Stimulated activated CD8-positive, alpha-beta memory T cell treated with anti-CD3 and anti-CD28 coated beads, Interleukin-12 subunit alpha, Interleukin-12 subunit beta, amount 100 ng/mL, for 1 hour (primary cell): ENCODE results near the gene COPS2.
"Not testable (repeated sequence)": the region's sequence is repeated elsewhere in the genome, so short reads cannot be mapped to it uniquely, and the experiment has no call there.

Experiments
- DNase-seq: peaks from one replicate; pipeline ENCODE4 v3.0.0-alpha.2; 2020; ENCODE audit warnings: low read depth

Gene COPS2

GRCh38 chr15:49103002-49103401 lies 52.4 kb downstream of the COPS2 start:
- DNase-seq: no peak

- DNase-seq: no peak
Measured at GRCh38 chr15:49101536-49101935, 53.9 kb downstream of the COPS2 start.

DNA sequence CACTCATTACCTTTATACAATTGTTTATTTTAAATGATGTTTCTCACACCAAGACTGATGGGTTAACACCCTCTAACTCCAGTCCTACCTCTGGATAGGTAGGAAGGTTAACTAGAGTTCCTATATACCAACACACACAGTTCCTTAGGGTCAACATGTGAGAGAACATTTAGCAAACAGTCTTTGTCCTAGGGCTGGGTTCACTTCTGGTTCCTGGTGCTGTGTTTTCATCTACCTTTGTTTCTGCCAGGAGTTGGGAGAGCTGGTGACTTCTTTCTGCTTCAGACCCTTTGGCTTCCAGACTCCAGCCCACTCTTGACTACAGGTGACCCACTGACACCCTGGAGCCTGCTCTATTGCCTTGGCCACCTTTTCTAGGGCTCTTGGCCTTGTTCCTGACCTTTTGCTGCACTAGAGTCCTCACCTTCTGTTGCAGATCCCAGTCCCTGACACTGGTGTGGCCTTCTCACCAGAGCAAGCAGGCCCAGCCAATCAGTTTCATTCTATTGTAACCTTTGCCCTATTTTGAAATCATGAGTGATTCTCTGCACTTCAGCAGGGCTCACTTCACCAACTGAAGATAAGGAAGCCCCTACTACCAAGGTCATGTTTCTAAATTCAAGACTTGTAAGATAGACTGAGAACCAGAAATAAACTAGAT lies 59.2 kb downstream of the COPS2 start:
- DNase-seq: no peak

- no peak for DNase-seq
Measured at GRCh38 chr15:49094923-49095322, 60.5 kb downstream of the COPS2 start.

DNA sequence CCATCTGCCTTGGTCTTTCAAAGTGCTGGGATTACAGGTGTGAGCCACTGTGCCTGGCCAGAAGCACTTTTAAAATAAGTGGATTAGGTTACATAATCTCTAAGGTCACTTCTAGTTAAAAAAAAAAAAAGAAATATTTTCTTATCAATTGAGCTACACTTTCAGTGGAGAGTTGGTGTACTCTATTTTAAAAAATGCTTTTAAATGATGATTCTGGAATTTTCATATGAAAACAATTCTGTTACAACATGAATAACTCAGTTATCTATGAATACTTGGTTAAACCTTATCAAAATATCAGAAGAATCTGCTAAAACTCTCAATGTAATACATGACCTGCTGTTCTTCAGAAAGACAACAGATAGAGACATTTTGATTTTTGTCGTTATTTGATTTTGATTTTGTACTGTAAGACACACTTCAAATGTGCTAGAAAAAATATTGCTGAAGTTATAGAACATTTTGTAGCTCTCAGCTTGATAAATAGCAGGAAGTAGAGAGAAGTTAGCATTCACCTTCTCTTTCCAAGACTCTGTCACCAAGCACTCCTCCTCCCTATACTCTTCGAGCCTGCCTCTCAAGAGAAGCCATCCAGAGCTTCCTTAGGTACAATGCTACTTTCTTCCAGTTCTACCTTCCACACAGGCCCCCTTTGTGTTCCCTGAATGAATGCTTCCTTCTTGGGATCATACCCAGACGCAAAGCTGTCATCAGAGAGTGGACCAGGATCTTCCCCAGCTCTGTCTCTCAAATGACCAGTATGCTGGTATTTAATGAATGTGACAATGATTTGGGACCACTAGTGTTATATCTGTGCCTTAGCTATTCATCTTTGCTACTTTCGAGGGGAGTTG lies 61.9 kb downstream of the COPS2 start:
- DNase-seq: no peak

DNA sequence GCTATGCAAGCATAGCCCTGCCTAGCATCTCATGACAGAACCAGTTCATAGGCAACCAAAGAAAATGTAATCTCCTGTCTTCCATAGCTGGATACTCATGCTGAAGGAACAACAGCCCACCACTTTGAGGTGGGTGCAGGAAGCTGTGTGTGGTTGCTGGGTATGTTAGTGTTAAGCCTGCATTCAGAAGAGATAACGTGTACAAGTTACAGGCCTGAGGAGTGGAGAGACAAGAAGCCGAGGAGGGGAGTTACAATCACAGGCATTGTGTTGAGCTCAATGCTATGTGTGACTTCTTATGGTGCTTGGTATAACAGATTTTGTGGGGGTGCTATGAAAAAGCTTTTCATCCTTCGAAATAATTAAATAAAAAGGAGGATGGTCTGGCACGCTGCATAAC lies 66.4 kb downstream of the COPS2 start:
- DNase-seq: no peak

- DNase-seq: no peak
Measured at GRCh38 chr15:49085696-49086459, 69.5 kb downstream of the COPS2 start.

GRCh38 chr15:49084285-49084570 lies 71.2 kb downstream of the COPS2 start:
- DNase-seq: no peak

- no peak for DNase-seq
Measured at GRCh38 chr15:49083401-49084284, 71.8 kb downstream of the COPS2 start.

- no peak for DNase-seq
Measured at GRCh38 chr15:49082960-49083359, 72.4 kb downstream of the COPS2 start.

GRCh38 chr15:49079340-49080039 lies 75.9 kb downstream of the COPS2 start:
- no peak for DNase-seq

- no peak for DNase-seq
Measured at GRCh38 chr15:49075881-49076280, 79.5 kb downstream of the COPS2 start.

DNA sequence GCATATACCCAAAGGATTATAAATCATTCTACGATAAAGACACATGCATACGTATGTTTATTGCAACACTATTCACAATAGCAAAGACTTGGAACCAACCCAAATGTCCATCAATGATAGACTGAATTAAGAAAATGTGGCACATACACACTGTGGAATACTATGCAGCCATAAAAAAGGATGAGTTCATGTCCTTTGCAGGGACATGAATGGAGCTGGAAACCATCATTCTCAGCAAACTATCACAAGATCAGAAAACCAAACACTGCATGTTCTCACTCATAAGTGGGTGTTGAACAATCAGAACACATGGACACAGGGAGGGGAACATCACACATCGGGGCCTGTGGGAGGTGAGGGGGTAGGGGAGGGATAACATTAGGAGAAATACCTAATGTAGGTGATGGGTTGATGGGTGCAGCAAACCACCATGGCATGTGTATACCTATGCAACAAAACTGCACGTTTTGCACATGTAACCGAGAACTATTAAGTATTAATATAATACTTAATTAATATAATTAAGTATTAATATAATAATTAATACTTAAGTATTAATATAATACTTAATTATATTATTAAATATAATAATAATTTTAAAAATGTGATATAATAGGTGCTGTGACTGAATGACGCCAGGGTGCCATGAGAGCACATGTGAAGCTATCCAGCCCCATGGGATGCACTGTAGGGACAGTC lies 80.7 kb downstream of the COPS2 start:
- not testable (repeated sequence) for DNase-seq
